Measurements from ENCODE around the gene QRICH1.

QRICH1 gene

GRCh38 chr3:49119439-49119838 lies 25.6 kb upstream of the QRICH1 start:
- DNase-seq, result no peak

GRCh38 chr3:49119036-49119435 lies 25.2 kb upstream of the QRICH1 start:
- DNase-seq, result no peak

- DNase-seq, result no peak
Observed at GRCh38 chr3:49112262-49112661, 18.4 kb upstream of the QRICH1 start.

- no peak for DNase-seq
Observed at GRCh38 chr3:49111347-49111746, 17.5 kb upstream of the QRICH1 start.

DNA sequence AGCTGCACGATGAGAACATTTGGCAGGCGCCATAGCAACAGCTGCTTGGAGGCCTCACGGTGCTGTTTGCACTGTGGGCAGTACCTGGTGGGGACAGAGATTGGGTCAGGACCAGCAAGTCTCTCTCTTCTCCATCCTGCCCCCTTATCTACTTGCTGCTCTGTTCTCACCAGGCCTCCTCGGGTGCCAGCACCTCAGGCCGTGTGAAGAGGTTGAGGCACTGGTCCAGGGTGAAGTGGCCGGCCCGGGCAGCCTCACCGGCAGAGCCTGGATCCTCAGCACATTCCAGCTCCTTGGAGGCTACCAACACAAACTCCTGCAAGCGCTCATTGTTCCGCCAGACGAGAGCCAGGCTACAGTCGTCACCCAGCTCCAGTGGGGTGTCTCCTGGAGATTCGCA lies 16.9 kb upstream of the QRICH1 start:
- no peak for DNase-seq

GRCh38 chr3:49108346-49108745 lies 14.5 kb upstream of the QRICH1 start:
- DNase-seq, result no peak

DNA sequence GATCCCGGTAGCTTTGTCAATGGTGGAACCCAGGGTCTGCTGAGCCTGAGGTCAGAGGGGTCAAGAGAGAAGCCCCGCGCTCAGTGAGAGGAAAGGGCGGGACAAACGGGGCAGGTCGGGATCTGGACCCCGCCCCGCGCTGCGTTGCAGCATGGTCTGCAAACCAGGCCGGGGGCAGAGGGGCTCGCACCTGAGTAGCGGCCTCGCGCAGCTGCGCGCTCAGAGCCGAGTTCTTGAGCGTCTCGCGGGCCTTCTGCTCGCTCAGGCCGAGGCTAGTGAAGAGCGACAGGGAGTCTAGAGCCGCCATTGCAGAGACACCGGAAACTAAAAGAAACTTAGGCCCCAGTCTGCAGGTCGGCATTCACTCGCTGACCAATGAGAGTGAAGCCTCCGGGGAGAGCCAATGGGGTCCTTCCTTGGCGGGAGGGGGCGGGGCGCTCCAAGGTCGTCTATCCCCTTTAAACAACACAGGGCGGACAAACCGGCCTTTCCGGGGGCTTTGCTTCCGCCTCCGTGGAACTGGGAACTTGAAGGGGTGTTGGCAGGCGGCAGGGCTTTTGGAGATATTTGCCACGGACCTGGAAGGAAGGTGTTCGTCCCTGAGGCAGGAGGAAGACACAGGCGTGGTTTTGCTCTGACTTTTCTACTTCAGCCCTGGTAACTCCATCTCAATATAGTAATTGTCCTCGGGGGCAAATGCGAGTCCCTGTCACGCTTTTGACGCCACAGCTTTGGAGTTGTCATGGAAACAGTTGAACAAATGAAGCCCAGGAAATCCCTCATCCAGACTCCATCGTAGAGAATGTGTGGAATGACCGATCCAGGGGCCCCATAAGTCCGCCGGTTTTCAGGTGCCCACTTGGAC lies 10.8 kb upstream of the QRICH1 start, which contains the start of gene QARS1:
Gene QARS1 (minus strand): TSS at position 331 of the 865 bp plus-strand sequence. CDS start 24 bp downstream, at position 307.
- DNase-seq, result peak; percentile 51 to 93 (median 89)

DNA sequence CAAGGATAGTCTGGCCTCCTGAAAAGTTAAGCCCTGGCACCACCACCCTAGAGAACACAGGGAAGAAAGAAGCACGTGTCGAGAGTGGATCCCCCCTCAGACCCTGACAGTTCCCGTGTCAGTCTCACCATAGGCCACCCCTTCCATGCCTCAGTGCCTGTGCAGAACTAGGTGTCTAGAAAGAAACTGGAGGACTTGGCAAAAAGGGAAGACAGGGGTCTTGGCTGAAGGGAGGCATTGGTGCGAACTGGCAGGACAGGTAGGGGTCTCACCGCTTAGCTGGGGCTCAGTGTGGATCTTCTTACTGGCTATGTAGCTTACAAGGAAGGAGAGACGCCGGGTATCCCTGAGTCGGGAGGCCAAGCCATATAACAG lies 10.2 kb upstream of the QRICH1 start:
- no peak for DNase-seq

DNA sequence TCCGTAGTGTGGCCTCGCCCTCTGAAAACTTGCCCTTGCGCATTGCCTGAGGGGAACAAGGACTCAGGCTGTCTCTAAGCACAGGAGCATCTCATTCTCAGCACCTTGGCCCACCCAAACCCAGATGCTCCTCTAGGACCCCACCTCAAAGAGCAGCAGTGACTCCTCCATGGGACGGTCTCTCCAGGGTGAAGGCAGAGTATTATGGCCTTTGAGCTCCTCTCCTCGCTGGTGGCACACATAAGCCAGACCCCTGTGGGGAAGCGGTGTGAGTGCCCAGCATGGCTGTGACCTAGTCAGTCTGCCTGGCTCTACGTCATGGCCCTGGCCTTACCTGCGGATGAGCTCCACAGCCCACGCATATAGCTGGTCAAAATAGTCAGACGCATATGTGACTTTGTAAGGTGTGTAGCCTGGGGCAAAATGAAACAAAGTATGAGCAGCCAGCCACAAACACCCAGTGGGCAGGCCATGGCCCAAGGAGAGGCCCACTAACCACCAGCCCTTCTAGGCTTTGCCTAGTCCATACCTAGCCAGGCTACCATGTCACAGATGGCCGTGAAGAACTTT lies 6.3 kb upstream of the QRICH1 start:
- DNase-seq, result no peak

DNA sequence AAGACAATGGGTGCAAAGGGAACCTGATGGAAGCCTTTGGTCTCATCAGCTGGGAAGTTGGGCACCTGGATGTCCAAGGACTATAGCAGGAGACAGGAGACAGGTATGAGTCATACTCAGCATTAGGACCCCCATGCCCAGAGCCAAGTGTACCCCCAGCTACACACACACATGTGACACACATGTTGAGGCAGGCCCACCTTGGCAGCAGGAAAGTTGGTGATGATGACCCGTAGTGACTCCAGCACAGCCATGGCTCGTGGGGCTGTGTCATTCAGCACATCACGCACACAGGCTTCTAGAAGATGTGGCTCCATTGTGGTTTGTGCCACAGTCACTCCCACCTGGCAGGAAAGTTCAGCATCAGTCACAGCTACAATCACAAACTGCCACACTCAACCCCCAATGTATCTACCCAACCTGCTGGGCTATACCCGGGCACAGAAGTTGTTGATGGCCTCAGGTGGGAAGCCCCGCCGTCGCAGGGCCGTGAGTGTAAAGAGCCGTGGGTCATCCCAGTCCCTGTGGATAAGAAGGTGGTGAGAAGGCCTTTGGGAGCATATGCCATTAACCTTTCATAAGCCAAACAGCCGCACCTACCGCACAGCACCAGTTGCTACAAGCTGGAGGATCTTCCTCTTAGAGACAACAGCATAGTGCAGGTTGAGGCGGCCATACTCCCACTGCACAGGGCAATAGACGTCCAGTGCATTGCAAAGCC lies 5.2 kb upstream of the QRICH1 start:
- no peak for DNase-seq

DNA sequence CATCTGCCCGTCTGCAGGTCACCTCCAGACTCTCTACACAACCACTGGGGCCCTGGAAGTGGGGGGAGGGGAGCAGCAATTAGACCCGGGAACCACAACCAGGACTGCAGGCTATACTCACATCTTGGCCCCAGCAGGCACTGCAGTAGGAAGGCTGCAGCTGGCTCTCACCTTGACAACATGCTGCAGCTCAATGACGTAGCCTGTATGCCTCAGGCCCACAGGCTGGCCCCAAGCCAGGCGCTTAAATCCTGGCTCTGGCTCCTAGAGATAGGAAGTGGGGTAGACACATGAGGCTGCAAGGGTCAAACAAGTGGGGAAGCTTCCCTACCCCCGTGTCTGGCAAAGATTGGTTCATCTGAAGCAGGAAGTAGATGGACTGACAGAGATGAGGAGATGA lies 4.6 kb upstream of the QRICH1 start:
- DNase-seq, result no peak

- DNase-seq, result peak; percentile 20 to 88 (median 78)
Observed at GRCh38 chr3:49092938-49093852, 676 bp downstream of the QRICH1 start.

DNA sequence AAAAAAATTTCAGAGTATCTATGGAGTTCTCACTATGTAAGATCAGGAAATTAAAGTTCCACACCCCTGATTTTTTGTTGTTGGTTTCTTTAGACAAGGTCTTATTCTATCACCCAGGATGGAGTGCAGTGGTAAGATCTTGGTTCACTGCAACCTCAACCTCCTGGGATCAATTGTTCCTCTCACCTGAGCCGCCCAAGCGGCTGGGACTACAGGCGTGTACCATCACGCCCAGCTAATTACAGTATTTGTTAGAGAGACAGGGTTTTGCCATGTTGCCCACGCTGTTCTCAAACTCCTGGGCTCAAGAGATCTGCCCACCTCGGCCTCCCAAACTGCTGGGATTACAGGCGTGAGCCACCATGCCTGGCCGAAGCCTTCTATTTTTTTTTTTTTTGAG lies 12.4 kb downstream of the QRICH1 start:
- no peak for DNase-seq

GRCh38 chr3:49079270-49079669 lies 14.6 kb downstream of the QRICH1 start:
- DNase-seq, result no peak

GRCh38 chr3:49076646-49077045 lies 17.2 kb downstream of the QRICH1 start:
- DNase-seq, result no peak

GRCh38 chr3:49076116-49076515 lies 17.8 kb downstream of the QRICH1 start:
- no peak for DNase-seq

DNA sequence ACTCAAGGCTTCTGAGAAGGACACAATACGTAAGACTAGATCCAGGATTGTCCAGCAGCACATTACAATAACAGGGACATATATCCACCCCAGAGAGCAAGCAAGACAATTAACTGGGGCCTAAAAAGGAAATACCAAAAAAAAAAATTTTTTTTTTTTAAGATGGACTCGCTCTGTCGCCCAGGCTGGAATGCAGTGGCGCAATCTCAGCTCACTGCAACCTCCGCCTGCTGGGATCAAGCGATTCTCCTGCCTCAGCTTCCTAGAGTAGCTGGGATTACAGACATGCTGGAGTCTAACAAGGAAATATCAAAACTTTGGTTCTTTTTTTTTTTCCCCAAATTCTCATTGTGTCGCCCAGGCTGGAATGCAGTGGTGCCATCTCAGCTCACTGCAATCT lies 35.9 kb downstream of the QRICH1 start:
- DNase-seq, result no peak

- DNase-seq, result no peak
Observed at GRCh38 chr3:49057268-49057667, 36.6 kb downstream of the QRICH1 start.

- DNase-seq, result no peak
Observed at GRCh38 chr3:49054344-49054862, 39.5 kb downstream of the QRICH1 start.

GRCh38 chr3:49053543-49053942 lies 40.3 kb downstream of the QRICH1 start:
- no peak for DNase-seq

GRCh38 chr3:49035281-49035680 lies 58.6 kb downstream of the QRICH1 start:
- DNase-seq, result no peak

GRCh38 chr3:49034650-49035049 lies 59.2 kb downstream of the QRICH1 start:
- no peak for DNase-seq
